IPS-18a (cell line): ENCODE results near the gene CRIP1.

Experiments
- H3K27ac ChIP-seq: one replicate; pipeline ENCODE4 v1.5.1; 2013; ENCODE audit warnings: low read length
- H3K27me3 ChIP-seq: one replicate; pipeline ENCODE4 v1.6.1; 2013; ENCODE audit warnings: mild to moderate bottlenecking, low read length; ENCODE audit not compliant: control insufficient read depth, insufficient read depth
- H3K36me3 ChIP-seq: one replicate; pipeline ENCODE4 v1.6.1; 2013; ENCODE audit warnings: low read depth, low read length; ENCODE audit not compliant: control insufficient read depth
- H3K4me1 ChIP-seq: one replicate; pipeline ENCODE4 v1.6.1; 2013; ENCODE audit warnings: low read depth, low read length; ENCODE audit not compliant: control insufficient read depth
- H3K4me3 ChIP-seq: one replicate; pipeline ENCODE4 v1.5.1; 2013; ENCODE audit warnings: low read length
- H3K9ac ChIP-seq: one replicate; pipeline ENCODE4 v1.6.1; 2013; ENCODE audit warnings: mild to moderate bottlenecking, low read length, moderate library complexity
- H3K9me3 ChIP-seq: one replicate; pipeline ENCODE4 v1.6.1; 2013; ENCODE audit warnings: low read depth, low read length; ENCODE audit not compliant: control insufficient read depth

The CRIP1 gene

GRCh38 chr14:105445290-105445689 is 41.4 kb upstream of the CRIP1 start:
- no peak overlapping the region for H3K9ac ChIP-seq
- no peaks in the 10 kb centered on the region for H3K9me3 ChIP-seq
- no peaks in the 10 kb centered on the region for H3K4me1 ChIP-seq
- H3K27me3 ChIP-seq: no peaks in the 10 kb centered on the region
- no peak overlapping the region for H3K27ac ChIP-seq
- peaks cover 21% of the 10 kb centered on the region for H3K36me3 ChIP-seq
- no peak overlapping the region for H3K4me3 ChIP-seq

- no peaks in the 10 kb centered on the region for H3K4me1 ChIP-seq
- H3K4me3 ChIP-seq: no peak overlapping the region
- no peaks in the 10 kb centered on the region for H3K9me3 ChIP-seq
- H3K36me3 ChIP-seq: peaks cover 30% of the 10 kb centered on the region
- no peak overlapping the region for H3K9ac ChIP-seq
- no peak overlapping the region for H3K27ac ChIP-seq
- no peaks in the 10 kb centered on the region for H3K27me3 ChIP-seq
Measured at GRCh38 chr14:105445901-105446845, 40.5 kb upstream of the CRIP1 start.

- Histone ChIP-seq H3K4me3 (no peak overlapping the region), H3K27me3 (no peaks in the 10 kb centered on the region), H3K36me3 (peaks cover 28% of the 10 kb centered on the region), H3K4me1 (no peaks in the 10 kb centered on the region), H3K9ac (no peak overlapping the region), H3K9me3 (no peaks in the 10 kb centered on the region), H3K27ac (no peak overlapping the region)
Measured at GRCh38 chr14:105446971-105447370, 39.7 kb upstream of the CRIP1 start.

GRCh38 chr14:105447651-105448640 is 38.7 kb upstream of the CRIP1 start:
- Histone ChIP-seq H3K36me3 (peaks cover 35% of the 10 kb centered on the region), H3K9me3 (no peaks in the 10 kb centered on the region), H3K4me1 (no peaks in the 10 kb centered on the region), H3K9ac (no peak overlapping the region), H3K4me3 (no peak overlapping the region), H3K27ac (no peak overlapping the region), H3K27me3 (no peaks in the 10 kb centered on the region)

GRCh38 chr14:105448706-105449111 is 38.0 kb upstream of the CRIP1 start:
- Histone ChIP-seq H3K9ac (no peak overlapping the region), H3K4me3 (no peak overlapping the region), H3K36me3 (peaks cover 34% of the 10 kb centered on the region), H3K27me3 (no peaks in the 10 kb centered on the region), H3K4me1 (no peaks in the 10 kb centered on the region), H3K27ac (no peak overlapping the region), H3K9me3 (no peaks in the 10 kb centered on the region)

- no peak overlapping the region for H3K4me3 ChIP-seq
- no peaks in the 10 kb centered on the region for H3K9me3 ChIP-seq
- H3K9ac ChIP-seq: no peak overlapping the region
- peaks cover 40% of the 10 kb centered on the region for H3K36me3 ChIP-seq
- H3K4me1 ChIP-seq: no peaks in the 10 kb centered on the region
- no peaks in the 10 kb centered on the region for H3K27me3 ChIP-seq
- no peak overlapping the region for H3K27ac ChIP-seq
Measured at GRCh38 chr14:105449276-105450122, 37.2 kb upstream of the CRIP1 start.

GRCh38 chr14:105450123-105450505 is 36.6 kb upstream of the CRIP1 start:
- Histone ChIP-seq H3K36me3 (peaks cover 44% of the 10 kb centered on the region), H3K9me3 (no peaks in the 10 kb centered on the region), H3K4me1 (no peaks in the 10 kb centered on the region), H3K27ac (no peak overlapping the region), H3K4me3 (no peak overlapping the region), H3K27me3 (no peaks in the 10 kb centered on the region), H3K9ac (no peak overlapping the region)

GRCh38 chr14:105450864-105451720 is 35.6 kb upstream of the CRIP1 start:
- Histone ChIP-seq H3K36me3 (peaks cover 51% of the 10 kb centered on the region), H3K4me3 (no peak overlapping the region), H3K4me1 (no peaks in the 10 kb centered on the region), H3K9ac (no peak overlapping the region), H3K9me3 (no peaks in the 10 kb centered on the region), H3K27me3 (no peaks in the 10 kb centered on the region), H3K27ac (no peak overlapping the region)

- H3K36me3 ChIP-seq: peaks cover 65% of the 10 kb centered on the region
- H3K27ac ChIP-seq: no peak overlapping the region
- no peaks in the 10 kb centered on the region for H3K4me1 ChIP-seq
- no peaks in the 10 kb centered on the region for H3K9me3 ChIP-seq
- no peak overlapping the region for H3K9ac ChIP-seq
- no peaks in the 10 kb centered on the region for H3K27me3 ChIP-seq
- H3K4me3 ChIP-seq: no peak overlapping the region
Measured at GRCh38 chr14:105452963-105453362, 33.7 kb upstream of the CRIP1 start.

GRCh38 chr14:105453847-105454246 is 32.8 kb upstream of the CRIP1 start:
- Histone ChIP-seq H3K4me1 (no peaks in the 10 kb centered on the region), H3K27ac (no peak overlapping the region), H3K4me3 (no peak overlapping the region), H3K9ac (no peak overlapping the region), H3K27me3 (no peaks in the 10 kb centered on the region), H3K9me3 (no peaks in the 10 kb centered on the region), H3K36me3 (peaks cover 65% of the 10 kb centered on the region)
